ENCODE data around the gene PATZ1.
"Not testable (repeated sequence)": the region's sequence is repeated elsewhere in the genome, so short reads cannot be mapped to it uniquely, and the experiment has no call there.

The PATZ1 gene

GRCh38 chr22:31343235-31344191 lies 2.6 kb downstream of the PATZ1 start:
- peak; percentile 77 for DNase-seq

- DNase-seq, result no peak
These were observed 3.6 kb downstream of the PATZ1 start for GRCh38 chr22:31342389-31343140.

- no peak for DNase-seq
These were observed 4.6 kb downstream of the PATZ1 start for GRCh38 chr22:31341386-31342088.

GRCh38 chr22:31340765-31341247 lies 5.3 kb downstream of the PATZ1 start:
- no peak for DNase-seq

GRCh38 chr22:31340360-31340759 lies 5.8 kb downstream of the PATZ1 start:
- DNase-seq, result no peak

GRCh38 chr22:31339148-31339832 lies 6.9 kb downstream of the PATZ1 start:
- no peak for DNase-seq

- peak; percentile 67 for DNase-seq
These were observed 9.0 kb downstream of the PATZ1 start for GRCh38 chr22:31337178-31337577.

- DNase-seq, result no peak
These were observed 11.8 kb downstream of the PATZ1 start for GRCh38 chr22:31334329-31334728.

GRCh38 chr22:31333641-31334040 lies 12.5 kb downstream of the PATZ1 start:
- no peak for DNase-seq

- DNase-seq, result no peak
These were observed 13.3 kb downstream of the PATZ1 start for GRCh38 chr22:31332886-31333285.

- DNase-seq, result no peak
These were observed 14.1 kb downstream of the PATZ1 start for GRCh38 chr22:31332010-31332409.

- DNase-seq, result no peak
These were observed 16.5 kb downstream of the PATZ1 start for GRCh38 chr22:31329453-31330215.

GRCh38 chr22:31329029-31329428 lies 17.1 kb downstream of the PATZ1 start:
- DNase-seq, result no peak

GRCh38 chr22:31328544-31328960 lies 17.6 kb downstream of the PATZ1 start:
- no peak for DNase-seq

GRCh38 chr22:31327806-31328543 lies 18.2 kb downstream of the PATZ1 start:
- no peak for DNase-seq

- DNase-seq, result no peak
These were observed 19.3 kb downstream of the PATZ1 start for GRCh38 chr22:31326877-31327276.

- no peak for DNase-seq
These were observed 22.3 kb downstream of the PATZ1 start for GRCh38 chr22:31323578-31324550.

- no peak for DNase-seq
These were observed 24.7 kb downstream of the PATZ1 start for GRCh38 chr22:31321421-31321820.

- not testable (repeated sequence) for DNase-seq
These were observed 31.9 kb downstream of the PATZ1 start for GRCh38 chr22:31314220-31314619.
